Measurements from ENCODE around the gene STK17B.
A peak's percentile ranks its signal among the peaks of the same experiment; 100 is the strongest.
"Not testable (repeated sequence)": the region's sequence is repeated elsewhere in the genome, so short reads cannot be mapped to it uniquely, and the experiment has no call there.

The STK17B gene

DNA sequence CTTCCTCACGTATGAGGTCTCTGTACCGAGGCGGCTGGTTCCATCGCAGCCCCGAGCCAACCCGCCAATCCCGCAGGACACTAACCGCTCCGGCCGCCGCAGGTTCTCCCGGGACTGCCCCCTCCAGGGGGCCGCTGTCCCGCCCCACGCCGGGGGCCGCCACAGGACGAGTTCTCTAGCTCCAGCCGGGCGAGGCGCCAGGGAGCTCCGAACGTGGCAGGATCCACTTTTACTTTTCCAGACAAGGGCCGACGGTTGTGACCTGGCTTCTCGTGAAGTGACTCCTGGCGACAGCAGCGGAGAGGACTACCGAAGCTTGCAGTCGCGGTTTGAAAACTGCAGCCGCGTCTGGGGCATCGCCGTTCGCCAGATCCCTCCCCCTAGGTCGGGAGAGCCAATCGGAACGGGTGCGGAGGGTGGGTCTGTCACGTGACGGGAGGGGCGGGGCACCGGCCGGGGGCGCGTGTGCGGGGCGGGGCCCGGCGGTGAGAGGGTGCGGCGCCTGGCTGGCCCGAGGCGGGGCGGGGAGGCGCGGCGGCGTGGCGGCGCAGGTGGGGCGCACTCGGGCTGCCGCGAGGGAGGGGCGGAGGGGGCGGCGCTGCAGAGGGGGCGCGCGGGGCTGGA, at the start of gene STK17B:
TSS of gene STK17B (minus strand) at position 331 of the 624 bp plus-strand sequence. CDS start 8,195 bp downstream, outside the sequence.
- peak; percentile 93 to 97 (median 96) for DNase-seq

DNA sequence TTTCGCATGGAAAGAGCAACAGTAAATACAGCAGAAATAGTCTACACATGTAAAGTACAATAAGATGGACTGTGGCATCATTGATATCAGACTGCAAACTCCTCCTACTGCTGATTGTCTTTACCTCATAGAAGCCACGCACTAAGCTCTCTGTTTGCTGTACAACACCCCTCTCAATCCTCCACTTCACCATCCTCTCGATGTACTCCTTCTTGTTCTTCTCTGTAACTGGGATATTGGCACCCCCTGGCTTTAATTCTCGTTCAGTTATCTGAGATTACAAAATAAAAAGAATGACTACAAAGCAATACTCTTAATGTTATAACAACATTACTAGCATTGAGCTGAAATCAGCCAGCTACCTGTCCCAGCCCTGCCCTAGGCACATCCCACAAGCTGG, 49.3 kb upstream of the STK17B start:
- no peak for DNase-seq

DNA sequence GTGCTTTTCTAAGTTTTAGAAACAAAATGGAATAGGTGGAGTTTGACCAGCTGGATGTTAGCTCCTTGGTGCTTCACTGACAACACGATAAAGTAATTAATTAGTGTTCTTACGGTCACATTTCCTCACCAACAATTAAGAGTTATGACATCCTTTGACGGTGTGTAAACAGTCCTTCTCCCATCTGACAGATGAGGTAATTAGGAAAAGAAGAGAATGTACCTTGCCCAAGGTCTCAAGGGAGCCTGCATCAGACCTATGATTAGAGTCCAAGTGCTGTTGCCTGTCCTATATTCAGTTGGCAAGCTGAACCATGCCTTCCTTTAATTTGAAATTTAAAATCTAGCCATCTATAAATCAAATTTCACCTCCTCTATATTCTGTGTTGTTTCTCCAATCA, 48.3 kb upstream of the STK17B start:
- DNase-seq: no peak

DNA sequence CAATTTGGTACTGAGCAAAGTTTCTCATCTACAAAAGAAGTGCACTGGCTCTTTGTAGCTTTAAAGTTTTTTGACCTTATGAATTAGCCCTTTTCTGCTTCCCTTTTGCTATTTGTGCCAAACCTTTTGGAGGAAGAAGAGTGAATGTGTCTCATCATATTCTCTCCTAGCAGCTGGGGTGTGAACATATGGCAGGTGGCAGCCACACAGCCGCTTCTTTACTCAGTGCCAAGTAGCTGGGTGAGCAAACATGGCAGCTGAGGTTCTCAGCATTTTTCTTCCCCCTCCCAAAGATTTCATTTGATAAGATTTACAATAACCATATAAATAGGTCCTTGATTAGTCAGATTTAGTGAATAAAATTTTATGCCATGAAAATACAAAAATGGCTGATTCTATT, 46.7 kb upstream of the STK17B start:
- no peak for DNase-seq

DNA sequence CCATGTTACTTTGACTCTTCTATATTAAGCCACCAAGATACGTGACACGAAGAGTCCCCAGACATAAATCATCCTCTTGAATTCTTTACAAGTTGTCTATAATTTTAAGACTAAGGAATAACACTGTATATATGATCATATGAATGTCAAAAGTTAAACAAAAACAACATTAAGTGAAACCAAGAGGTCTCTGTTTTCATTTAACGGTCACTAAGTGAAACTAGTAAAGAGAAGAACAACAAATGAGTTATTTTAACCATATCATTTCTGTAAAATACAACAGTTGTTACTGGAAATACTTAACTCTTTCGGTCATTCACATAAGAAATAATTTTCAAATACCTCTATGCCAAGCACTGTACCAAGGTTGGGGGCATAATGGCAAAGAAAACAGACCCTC, 45.7 kb upstream of the STK17B start:
- no peak for DNase-seq

DNA sequence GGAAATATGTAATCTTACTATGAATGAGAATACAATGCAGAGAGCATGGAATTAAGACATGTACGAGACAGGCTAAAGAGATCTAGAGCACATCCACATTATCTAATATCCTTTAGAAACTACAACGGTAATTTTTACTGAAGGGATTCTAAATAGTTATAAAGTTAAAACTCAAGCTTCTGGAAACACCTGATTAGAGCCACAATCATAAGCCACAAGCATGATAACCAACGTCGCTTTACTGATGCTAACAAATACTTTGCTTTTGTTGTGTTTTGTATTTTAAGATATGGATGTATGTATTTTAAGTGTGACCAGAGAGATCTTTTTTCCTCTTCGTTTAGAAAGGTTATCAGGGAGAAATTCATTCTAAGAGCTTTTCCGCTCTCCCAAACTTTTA, 44.0 kb upstream of the STK17B start:
- DNase-seq: no peak

DNA sequence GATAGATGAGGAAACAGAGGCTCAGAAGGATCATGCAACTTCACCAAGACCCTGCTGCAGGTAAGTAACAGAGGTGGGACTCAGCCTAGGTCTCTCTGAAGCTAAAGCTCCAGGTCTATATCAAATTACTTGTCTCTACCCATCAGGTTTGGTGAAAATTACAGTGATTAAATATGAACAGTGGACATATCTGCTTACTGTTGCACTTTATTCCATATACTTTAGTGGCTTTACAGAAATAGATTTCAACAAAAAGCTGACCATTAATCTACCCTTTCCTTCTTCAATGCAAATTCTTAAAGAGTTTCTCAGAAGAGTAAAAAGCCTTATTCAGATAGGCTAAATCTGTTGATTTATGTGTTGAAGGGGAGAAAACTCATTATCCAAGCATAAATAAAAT, 42.8 kb upstream of the STK17B start:
- DNase-seq: no peak

DNA sequence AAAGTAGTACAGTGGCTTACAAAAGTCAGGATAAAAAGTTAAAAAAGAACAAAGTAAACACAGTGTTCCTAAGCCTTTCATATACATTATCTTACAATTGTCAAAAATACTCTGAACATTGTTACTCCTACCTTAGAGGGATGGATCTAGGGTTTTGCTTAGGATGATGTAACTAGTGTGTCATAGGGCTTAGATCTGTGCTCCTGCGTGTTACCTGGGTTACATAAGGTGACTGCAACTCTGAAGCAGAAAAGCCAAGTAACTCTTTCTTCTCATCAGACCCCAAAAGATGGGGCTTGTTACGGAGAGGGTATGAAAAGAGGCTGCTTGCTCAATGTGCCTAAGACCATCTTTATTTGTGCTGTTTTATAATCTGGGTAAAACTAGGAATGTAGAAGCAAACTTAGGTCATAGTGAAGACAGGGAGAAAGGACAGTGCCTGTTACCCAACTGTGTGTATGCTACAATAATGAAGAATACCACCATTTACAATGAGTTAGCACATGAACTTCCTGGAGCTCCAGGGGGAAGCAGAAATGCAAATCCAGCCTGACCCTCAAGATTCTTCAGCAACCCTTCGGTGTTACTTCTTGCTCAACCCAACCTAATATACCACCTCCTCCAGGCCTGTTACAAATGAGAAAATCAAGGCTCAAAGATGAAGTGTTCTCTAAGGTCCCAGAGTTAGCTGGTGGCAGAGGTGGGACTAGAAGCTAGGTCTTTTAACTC, 42.0 kb upstream of the STK17B start:
- no peak for DNase-seq

DNA sequence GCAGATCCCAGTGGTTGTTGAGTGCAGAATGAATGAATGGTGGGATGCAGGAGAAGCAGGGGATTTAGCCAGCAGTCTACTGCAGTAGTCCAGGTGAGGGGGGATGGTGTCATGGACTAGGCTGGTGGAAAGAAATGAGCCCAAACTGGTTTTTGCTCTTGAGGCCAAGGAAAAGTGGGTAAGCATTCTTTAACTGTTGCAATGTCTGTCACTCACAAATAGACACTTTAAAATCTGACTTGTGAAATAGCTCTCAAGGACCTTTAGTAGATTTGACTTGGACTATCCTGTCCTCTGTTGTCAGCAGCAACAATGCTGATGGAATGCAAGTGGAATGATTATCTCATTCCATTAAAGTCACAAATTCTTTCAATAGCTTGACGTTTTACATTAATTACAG, 37.5 kb upstream of the STK17B start:
- DNase-seq: no peak

DNA sequence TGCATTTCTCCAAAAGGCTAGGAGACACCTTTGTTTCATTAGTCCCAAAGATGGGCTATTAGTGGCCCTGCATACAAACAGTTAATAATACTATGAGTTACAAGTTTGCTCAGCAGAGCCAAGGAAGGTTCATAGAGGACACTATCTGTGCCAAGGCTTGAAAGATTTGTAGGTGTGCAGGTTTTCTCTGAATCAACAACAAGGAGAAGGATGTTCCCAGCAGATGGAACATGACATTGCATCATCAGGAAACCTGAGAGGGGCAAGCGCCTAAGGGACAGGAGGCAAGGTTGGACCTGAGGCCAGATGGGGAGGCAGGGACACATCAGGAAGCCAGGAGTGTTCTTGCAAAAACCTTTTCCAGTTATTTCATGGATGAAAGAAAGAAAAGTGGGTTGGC, 35.4 kb upstream of the STK17B start:
- no peak for DNase-seq

DNA sequence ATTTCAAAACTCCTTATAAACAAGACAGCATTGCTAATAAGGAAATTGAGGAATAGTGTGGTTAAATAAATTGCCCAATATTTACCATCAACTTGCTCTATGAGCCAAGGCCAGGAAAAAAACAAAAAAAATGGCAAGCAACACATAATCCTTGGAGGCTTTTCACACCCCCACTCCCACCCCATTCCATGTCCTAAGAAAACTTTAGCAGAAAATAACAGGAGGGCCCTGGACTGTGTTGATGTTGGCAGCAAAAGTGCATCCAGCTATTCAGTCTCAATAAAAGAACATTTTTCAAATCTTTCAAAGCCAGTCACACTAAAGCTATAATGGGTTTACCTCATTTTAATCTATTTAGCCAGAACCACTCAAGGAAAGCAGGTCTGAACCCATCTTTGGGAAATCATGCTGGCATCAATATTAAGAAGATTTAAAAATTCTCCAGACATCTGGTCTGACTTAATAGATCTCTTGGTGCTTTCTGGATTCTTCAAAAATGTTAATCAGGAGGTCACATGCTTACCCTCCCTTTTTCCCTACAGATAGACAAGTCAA, 34.6 kb upstream of the STK17B start:
- DNase-seq: no peak

DNA sequence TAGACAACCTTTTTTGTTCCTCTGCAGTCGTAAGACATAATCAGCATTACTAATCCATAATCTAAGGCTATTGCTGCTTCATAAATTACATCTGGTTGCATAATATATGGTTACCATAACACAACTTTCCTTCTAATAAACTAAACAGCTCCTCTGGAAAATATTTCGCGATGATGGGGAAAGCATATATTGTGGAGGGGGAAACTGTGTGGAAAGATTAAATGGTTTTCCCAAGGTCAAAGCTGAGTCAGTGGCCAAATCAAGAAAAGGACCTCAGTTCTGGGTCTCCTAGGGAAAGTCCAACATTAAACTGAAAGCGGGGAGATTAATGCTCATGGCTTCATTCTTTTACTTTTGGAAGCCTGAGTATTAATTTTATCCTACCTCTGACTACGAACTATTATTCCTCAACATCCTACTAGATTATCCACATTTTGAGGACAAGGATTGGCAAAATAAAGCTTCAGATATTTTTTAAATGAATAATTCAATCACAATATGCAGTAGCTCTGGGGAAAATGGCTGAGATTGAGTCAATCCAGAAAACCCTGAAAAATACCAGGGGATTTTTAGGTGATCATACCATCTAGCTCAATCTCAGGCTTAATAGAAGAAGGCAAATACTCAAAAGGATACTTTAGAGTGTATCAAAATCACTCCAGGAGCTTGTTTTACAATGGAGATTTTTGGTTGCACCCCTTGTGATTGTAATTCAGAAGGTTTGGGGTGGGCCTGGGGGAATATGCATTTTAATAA, 33.8 kb upstream of the STK17B start:
- no peak for DNase-seq

DNA sequence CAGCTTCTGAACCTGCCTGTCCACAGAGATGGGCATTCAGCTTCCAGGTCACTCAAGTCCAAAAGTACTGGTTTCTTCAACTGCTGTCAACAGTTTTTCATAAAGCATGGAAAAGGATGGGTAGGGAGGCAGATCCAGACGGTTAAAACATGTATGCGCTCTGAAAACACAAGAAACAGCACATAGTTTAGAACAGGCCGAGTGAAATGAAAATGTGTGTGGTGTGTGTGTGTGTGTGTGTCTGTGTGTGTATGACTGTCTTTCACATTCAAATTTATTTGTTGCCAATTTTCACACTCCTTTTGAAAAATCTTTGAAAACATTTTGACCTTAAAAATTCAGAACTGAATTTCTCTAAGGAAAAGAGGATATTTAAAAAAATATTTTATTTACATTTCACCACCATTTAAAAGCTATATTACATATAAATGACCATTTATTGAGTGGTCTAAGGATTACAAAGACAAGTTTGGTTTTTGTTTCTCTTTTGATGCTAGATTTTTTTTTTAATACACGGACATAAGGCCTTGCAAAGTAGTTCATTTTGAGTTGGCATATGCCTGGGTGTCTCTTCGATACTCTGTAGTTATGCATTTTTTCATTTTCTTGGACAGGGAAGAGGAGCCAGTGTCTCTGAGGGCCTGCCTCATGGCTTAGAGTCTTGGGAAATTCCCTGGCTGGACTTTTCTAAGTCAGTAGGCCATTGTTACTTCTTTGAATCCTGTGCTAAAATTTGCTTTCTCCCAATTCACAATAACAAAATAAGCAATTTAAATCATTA, 30.0 kb upstream of the STK17B start:
- no peak for DNase-seq

DNA sequence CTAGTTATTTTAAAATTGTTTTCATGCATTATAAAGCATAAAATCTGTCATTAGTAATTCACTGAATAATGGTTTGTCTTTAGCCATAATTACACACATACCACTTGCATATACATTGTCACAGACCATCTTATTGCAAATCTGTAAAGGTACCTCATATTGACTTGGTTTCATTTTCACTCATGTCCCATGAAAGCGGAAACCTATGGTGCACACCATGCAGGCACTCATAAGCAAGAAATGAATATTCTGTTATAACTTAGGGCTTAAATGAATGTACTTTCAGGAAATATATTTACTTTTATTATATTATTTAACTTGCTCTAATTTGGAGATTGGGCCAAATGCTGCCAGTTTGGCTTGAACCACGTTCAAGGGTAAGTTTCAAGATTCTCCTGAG, 29.2 kb upstream of the STK17B start:
- peak in 1 of 4 experiments; percentile 13 for DNase-seq

DNA sequence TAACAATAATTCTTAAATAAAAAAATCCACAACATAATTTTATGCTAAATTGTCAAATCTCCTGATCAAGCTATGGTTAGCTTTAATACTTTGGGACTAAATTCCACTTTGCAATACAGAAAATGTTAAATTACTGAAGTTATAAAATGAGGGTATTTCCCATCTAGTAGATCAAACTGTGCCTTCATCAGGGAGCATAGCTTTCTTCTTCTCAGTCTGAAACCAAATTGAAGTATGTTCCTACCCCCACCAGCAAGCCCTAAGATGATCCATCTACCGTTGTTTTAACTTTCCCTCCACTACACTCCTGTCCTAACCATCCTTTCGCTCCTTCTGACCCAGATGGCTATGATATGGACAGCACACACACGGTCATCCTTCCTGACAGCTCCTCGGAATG, 24.4 kb upstream of the STK17B start:
- DNase-seq: no peak

DNA sequence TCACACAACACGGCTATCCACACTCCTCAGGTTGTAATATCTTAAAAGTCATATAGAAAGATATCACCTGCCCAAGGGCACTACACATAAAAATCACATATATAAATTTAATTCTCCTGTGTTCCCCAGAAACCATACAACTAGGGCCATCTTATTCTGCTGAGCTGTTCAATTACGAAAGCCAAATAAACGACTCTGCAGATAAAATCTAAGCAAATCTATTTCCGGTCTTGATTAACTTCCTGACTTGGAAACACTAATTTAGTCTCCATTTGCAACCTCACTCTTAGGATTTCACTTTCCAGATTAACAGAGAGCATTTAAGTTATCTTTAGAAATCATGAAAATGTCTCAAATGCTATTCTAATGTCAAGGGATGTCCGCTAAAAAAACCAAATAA, 23.9 kb upstream of the STK17B start:
- DNase-seq: no peak

DNA sequence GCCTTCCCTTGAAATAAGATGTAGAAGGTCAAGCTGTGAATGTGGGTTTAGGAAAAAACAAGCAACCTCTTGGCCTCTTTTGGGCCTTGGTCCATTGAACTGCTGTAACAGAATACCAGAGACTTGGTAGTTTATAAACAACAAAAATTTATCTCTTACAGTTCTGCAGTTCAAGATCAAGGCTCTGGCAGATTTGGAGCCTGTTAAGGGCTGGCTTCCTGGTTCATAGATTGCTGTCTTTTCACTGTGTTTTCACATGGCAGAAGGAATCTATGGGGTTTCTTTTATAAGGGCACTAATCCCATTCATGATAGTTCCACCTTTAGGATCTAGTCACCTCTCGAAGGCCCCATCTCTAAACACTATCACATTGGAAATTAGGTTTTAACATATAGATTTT, 20.2 kb upstream of the STK17B start:
- DNase-seq: no peak

DNA sequence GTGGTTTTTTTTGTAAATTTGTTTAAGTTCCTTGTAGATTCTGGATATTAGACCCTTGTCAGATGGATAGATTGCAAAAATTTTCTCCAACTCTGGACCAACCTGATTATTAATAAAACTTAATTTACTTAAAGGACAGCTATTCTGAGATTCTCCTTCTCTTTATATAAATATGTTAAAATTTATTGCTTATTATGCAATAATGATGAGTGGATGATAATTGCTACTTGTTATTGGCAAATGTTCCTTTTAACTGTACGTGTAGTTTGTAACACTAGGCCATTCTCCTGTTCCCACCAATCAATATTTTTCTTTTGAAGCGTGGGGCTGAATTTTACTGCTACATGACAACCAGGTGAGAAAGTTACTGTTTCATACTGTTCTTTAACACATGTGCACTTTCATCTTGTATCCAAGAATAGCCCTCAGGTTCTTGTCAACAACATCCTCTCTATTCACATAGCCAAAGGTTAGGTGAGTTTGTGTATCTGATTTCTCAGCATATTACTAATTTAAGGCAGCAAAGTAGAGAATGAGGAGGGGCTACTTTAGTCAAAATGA, 16.6 kb upstream of the STK17B start:
- DNase-seq: no peak

DNA sequence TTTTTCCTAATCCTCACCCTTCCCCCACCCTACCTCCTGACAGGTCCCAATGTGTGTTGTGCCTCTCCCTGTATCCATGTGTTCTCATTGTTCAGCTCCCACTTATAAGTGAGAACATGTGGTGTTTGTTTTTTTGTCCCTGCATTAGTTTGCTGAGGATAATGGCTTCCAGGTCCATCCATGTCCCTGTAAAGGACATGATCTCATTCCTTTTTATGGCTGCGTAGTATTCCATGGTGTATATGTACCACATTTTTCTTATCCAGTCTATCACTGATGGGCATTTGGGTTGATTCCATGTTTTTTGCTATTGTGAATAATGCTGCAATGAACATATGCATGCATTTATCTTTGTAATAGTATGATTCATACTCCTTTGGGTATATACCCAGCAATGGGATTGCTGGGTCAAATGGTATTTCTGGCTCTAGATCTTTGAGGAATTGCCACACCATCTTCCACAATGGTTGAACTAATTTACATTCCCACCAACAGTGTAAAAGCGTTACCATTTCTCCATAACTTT, 15.9 kb upstream of the STK17B start:
- DNase-seq: not testable (repeated sequence)

DNA sequence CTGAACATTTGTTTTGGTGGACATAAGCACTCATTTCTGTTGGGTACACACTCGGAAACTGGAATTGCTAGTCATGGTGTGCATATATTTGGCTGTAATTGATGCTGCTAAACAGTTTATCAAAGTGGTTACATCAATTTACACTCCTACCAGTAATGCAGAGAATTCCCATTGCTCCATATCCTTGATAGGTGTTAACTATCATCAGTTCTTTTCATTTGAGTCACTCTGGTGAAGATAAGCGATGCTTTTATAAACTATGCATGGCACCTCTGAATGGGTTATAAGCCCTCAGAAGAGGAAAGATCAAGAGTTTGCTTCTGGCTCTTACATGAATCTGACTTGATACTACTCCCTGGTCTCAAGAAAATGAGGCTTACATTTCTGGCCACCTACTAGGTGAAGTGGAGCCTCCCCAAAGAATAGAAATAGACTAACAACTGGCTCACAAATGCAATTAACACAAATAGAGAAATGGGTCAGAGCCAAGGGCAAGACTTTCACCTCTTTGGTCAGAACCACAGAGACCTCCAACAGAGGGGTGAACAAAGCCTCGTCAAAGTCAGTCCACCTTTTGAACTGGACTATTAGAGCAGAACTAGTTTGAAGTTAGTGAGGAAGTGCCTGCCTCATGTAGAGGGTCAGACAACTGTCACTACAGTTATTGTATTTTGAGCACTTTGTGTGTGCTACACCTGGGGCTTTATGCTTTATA, 15.0 kb upstream of the STK17B start:
- no peak for DNase-seq

DNA sequence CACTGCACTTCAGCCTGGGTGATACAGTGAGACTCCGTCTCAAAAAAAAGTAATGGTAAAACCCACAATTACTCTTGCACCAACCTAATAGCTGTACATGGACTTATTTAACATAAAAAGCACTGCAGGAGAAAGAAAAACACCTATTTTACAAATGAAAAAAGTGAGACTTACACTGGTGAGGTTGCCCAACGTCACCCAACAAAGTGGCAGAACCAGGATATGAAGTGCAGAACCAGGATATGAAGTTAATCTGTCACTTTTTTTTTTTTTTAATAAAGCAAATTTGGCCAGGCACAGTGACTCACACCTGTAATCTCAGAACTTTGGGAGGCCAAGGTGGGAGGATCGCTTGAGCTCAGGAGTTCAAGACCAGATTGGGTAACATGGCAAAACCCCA, 13.5 kb upstream of the STK17B start:
- no peak for DNase-seq

Measured in activated CD4-positive, CD25-positive, alpha-beta regulatory T cell (primary cell).